ENCODE measurements around the gene ARPC2. TPM values are rescaled to one million over a fixed set of nuclear protein-coding genes. Genes with fewer than 3 reads are reported as not detected.
"Not testable (repeated sequence)": the region's sequence is repeated elsewhere in the genome, so short reads cannot be mapped to it uniquely, and the experiment has no call there.

The ARPC2 gene
- total and polyA plus RNA-seq, 2 experiments from 2014 or later, result 312 to 436 TPM

DNA sequence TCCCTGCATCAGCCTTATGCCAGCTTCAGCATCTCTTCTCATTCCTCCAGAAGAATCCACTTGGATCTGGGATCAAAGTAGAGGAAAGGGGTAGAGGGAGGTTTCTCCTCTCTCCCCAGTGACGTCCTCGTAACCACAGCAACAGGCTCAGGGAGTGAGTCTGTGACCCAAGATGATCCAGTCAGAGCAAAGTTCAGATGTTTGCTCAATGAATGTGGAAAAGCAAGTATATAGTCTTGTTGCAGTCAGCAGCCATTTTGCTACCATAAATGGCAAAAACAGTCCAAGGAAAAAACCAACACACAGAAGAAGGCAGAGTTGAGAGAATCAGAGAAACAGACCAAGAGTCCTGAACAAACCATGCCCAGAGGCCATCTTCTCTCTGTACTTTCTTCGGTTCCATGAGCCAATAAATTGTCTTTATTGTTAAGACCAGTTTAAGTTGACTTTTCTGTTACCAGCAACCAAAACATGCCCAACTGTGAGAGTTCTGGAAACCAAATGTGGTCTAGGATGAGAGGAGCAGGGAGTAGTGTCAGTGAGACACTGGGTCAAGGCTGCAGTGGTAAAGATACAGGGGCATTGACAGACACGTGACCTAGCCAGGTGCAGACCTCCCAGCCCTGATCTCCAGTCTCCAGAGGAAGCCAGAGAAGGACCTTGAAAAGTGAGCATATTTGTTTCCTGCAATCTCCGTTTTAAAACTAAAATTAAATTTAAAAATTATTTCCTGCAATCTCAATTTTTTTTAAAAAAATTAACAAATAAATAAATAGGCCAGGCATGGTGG is 47.0 kb upstream of the ARPC2 start:
- no peak for TF ChIP-seq EZH2 (IDR thresholded peaks at IDR 0.05; ENCODE audit: borderline replicate concordance)
- TF ChIP-seq EZH2phosphoT487 (IDR thresholded peaks at IDR 0.05; ENCODE audit: low read depth, severe bottlenecking, unreplicated experiment), result no peak
- TF ChIP-seq, protein P1, sequence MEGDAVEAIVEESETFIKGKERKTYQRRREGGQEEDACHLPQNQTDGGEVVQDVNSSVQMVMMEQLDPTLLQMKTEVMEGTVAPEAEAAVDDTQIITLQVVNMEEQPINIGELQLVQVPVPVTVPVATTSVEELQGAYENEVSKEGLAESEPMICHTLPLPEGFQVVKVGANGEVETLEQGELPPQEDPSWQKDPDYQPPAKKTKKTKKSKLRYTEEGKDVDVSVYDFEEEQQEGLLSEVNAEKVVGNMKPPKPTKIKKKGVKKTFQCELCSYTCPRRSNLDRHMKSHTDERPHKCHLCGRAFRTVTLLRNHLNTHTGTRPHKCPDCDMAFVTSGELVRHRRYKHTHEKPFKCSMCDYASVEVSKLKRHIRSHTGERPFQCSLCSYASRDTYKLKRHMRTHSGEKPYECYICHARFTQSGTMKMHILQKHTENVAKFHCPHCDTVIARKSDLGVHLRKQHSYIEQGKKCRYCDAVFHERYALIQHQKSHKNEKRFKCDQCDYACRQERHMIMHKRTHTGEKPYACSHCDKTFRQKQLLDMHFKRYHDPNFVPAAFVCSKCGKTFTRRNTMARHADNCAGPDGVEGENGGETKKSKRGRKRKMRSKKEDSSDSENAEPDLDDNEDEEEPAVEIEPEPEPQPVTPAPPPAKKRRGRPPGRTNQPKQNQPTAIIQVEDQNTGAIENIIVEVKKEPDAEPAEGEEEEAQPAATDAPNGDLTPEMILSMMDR (IDR thresholded peaks at IDR 0.05; ENCODE audit: poor library complexity), result no peak
- no peaks in the 10 kb centered on the region for H3K9me2 ChIP-seq (replicated peaks; ENCODE audit: insufficient read depth)
- peak overlapping the region; percentile 87 for H3K27ac ChIP-seq
- H3K36me3 ChIP-seq (replicated peaks; ENCODE audit: insufficient read depth, low read depth), result no peaks in the 10 kb centered on the region
- 70% methylated on average over 5 of the region's 5 CpGs for WGBS (ENCODE audit: low lambda C conversion rate, missing lambda C conversion rate)
- no peaks in the 10 kb centered on the region for H3K27me3 ChIP-seq
- no peaks in the 10 kb centered on the region for H4K20me1 ChIP-seq (ENCODE audit: insufficient read depth, poor library complexity, severe bottlenecking)
- H3K4me1 ChIP-seq (ENCODE audit: insufficient read depth), result peaks cover 12% of the 10 kb centered on the region
- peak; percentile 78 for DNase-seq (ENCODE audit: low spot score)
- H3K79me2 ChIP-seq, result no peaks in the 10 kb centered on the region
- H3K4me2 ChIP-seq, result peak overlapping the region; percentile 14
- peak overlapping the region; percentile 50 for H2AFZ ChIP-seq
- H3K9me3 ChIP-seq (ENCODE audit: low read depth), result no peaks in the 10 kb centered on the region
- no peak overlapping the region for H3K4me3 ChIP-seq

DNA sequence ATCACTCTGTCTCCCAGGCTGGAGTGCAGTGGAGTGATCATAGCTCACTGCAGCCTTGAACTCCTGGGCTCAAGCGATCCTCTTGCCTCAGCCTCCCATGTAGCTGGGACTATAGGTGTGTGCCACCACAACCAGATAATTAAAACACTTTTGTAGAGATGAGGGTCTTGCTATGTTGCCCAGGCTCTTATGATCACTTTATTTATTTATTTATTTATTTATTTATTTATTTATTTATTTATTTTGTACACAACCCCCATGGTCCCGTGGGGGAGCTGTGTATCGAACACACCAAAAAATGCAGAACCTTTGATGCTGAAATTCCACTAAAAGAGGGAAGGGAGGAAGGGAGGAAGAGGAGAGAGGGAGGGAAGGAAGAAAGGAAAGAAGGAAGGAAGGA is 45.2 kb upstream of the ARPC2 start:
- H3K4me3 ChIP-seq; H3K9me3 ChIP-seq (ENCODE audit: low read depth); H3K27me3 ChIP-seq; H4K20me1 ChIP-seq (ENCODE audit: insufficient read depth, poor library complexity, severe bottlenecking); H3K79me2 ChIP-seq; H2AFZ ChIP-seq; H3K4me2 ChIP-seq; H3K9me2 ChIP-seq (replicated peaks; ENCODE audit: insufficient read depth); H3K36me3 ChIP-seq (replicated peaks; ENCODE audit: insufficient read depth, low read depth); DNase-seq (ENCODE audit: low spot score); H3K27ac ChIP-seq: not testable (repeated sequence)
- peaks cover 12% of the 10 kb centered on the region for H3K4me1 ChIP-seq (ENCODE audit: insufficient read depth)
- 92% methylated on average over 3 of the region's 3 CpGs for WGBS (ENCODE audit: low lambda C conversion rate, missing lambda C conversion rate)

DNA sequence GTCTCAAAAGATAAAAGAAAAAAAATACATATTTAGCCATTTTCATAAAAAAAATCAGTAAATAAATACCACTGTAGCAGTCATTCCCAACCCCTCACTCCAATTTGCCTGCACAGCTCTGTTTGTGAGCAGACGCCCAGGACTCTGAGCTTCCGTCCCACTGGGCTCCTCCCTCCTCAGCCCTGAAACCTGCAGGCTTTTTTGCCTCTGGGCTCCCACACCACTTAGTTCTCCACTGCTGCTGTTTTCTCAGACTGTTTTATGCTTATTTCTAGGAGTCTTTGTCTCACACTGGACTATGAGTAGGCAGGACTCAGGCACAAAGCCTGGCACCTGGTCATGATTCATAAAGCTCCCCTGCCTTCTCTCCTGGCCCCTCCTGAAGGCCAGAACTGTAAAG is 44.1 kb upstream of the ARPC2 start:
- no peaks in the 10 kb centered on the region for H3K79me2 ChIP-seq
- no peaks in the 10 kb centered on the region for H4K20me1 ChIP-seq (ENCODE audit: insufficient read depth, poor library complexity, severe bottlenecking)
- no peak overlapping the region for H3K4me3 ChIP-seq
- no peaks in the 10 kb centered on the region for H3K9me3 ChIP-seq (ENCODE audit: low read depth)
- TF ChIP-seq EZH2phosphoT487 (IDR thresholded peaks at IDR 0.05; ENCODE audit: low read depth, severe bottlenecking, unreplicated experiment), result no peak
- TF ChIP-seq, protein P1 (IDR thresholded peaks at IDR 0.05; ENCODE audit: poor library complexity), result no peak
- no peak for TF ChIP-seq EZH2 (IDR thresholded peaks at IDR 0.05; ENCODE audit: borderline replicate concordance)
- H3K4me1 ChIP-seq (ENCODE audit: insufficient read depth), result peaks cover 12% of the 10 kb centered on the region
- no peaks in the 10 kb centered on the region for H3K27me3 ChIP-seq
- H3K4me2 ChIP-seq, result no peak overlapping the region
- H3K27ac ChIP-seq, result no peak overlapping the region
- no peak overlapping the region for H2AFZ ChIP-seq
- no peaks in the 10 kb centered on the region for H3K36me3 ChIP-seq (replicated peaks; ENCODE audit: insufficient read depth, low read depth)
- DNase-seq (ENCODE audit: low spot score), result no peak
- H3K9me2 ChIP-seq (replicated peaks; ENCODE audit: insufficient read depth), result no peaks in the 10 kb centered on the region
- WGBS (ENCODE audit: low lambda C conversion rate, missing lambda C conversion rate), result 65% methylated on average over 2 of the region's 2 CpGs

DNA sequence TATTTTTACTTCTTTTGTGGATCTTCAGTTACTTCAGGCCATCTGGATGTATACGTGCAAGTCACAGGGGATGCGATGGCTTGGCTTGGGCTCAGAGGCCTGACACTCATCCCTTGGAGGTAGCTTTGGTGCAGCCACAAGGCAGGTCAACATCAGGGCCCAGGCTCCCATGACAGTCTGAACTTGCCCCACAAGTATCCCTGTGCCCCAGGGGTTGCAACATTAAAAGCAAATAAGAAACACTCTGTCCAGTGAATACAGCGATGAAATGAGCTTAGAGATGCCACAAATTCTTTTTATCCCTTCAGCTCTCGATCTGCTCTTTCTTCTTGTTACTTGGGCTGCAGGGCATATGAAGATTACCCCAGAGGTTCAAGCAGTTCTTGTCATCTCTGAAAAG is 37.2 kb upstream of the ARPC2 start:
- Histone ChIP-seq H2AFZ (no peak overlapping the region), H3K79me2 (no peaks in the 10 kb centered on the region), H3K4me3 (no peak overlapping the region), H3K4me2 (no peak overlapping the region), H3K27ac (no peak overlapping the region), H3K9me3 (ENCODE audit: low read depth) (no peaks in the 10 kb centered on the region), H3K9me2 (replicated peaks; ENCODE audit: insufficient read depth) (no peaks in the 10 kb centered on the region), H4K20me1 (ENCODE audit: insufficient read depth, poor library complexity, severe bottlenecking) (no peaks in the 10 kb centered on the region), H3K4me1 (ENCODE audit: insufficient read depth) (peaks cover 12% of the 10 kb centered on the region), H3K36me3 (replicated peaks; ENCODE audit: insufficient read depth, low read depth) (no peaks in the 10 kb centered on the region), H3K27me3 (no peaks in the 10 kb centered on the region)
- 89% methylated on average over 4 of the region's 4 CpGs for WGBS (ENCODE audit: low lambda C conversion rate, missing lambda C conversion rate)
- TF ChIP-seq EZH2phosphoT487 (IDR thresholded peaks at IDR 0.05; ENCODE audit: low read depth, severe bottlenecking, unreplicated experiment) (no peak), EZH2 (IDR thresholded peaks at IDR 0.05; ENCODE audit: borderline replicate concordance) (no peak)
- TF ChIP-seq, protein P1 (IDR thresholded peaks at IDR 0.05; ENCODE audit: poor library complexity), result no peak
- no peak for DNase-seq (ENCODE audit: low spot score)

Measured in hepatocyte (in vitro differentiated cells).